ENCODE measurements around the gene SLC6A8.

GRCh38 chrX:153669174-153669890 is 18.4 kb upstream of the SLC6A8 start:
- TF ChIP-seq TCF12 (IDR thresholded peaks at IDR 0.05; ENCODE audit: low read depth): no peak
- TF ChIP-seq EGR1 (IDR thresholded peaks at IDR 0.05): no peak
- TF ChIP-seq USF1 (IDR thresholded peaks at IDR 0.05): no peak
- no peak for TF ChIP-seq TAF1 (IDR thresholded peaks at IDR 0.05; ENCODE audit: low read depth)
- no peak for TF ChIP-seq YY1 (IDR thresholded peaks at IDR 0.05; ENCODE audit: low read depth)
- no peak for TF ChIP-seq MAX (IDR thresholded peaks at IDR 0.05)
- no peak for TF ChIP-seq EP300 (IDR thresholded peaks at IDR 0.05; ENCODE audit: borderline replicate concordance)

All from Ishikawa (cell line).